Chondrocyte (in vitro differentiated cells): ENCODE measurements around the gene SLC22A7. TPM values are rescaled to one million over a fixed set of nuclear protein-coding genes. Genes with fewer than 3 reads are reported as not detected.
A peak's percentile ranks its signal among the peaks of the same experiment; 100 is the strongest.

Source experiments
- DNase-seq: peaks from one replicate; pipeline ENCODE4 v3.0.0; 2021; ENCODE audit warnings: mixed read lengths, low spot score
- H3K27ac Mint-ChIP-seq: one replicate; pipeline ENCODE4 v1.8.0; 2021; ENCODE audit warnings: mild to moderate bottlenecking, moderate library complexity, mixed read lengths; ENCODE audit not compliant: unreplicated experiment
- H3K27me3 Mint-ChIP-seq: 2 replicates; pipeline ENCODE4 v1.8.0; 2021; ENCODE audit warnings: low read depth, mixed read lengths
- H3K36me3 Mint-ChIP-seq: 2 replicates; pipeline ENCODE4 v1.8.0; 2021; ENCODE audit warnings: low read depth, mixed read lengths
- H3K4me1 Mint-ChIP-seq: 2 replicates; pipeline ENCODE4 v1.8.0; 2021; ENCODE audit warnings: low read depth, mild to moderate bottlenecking, mixed read lengths
- H3K4me3 Mint-ChIP-seq: one replicate; pipeline ENCODE4 v1.8.0; 2021; ENCODE audit warnings: mild to moderate bottlenecking, moderate library complexity, mixed read lengths; ENCODE audit not compliant: unreplicated experiment
- H3K9me3 Mint-ChIP-seq: 2 replicates; pipeline ENCODE4 v1.8.0; 2021; ENCODE audit warnings: low read depth, mixed read lengths
- CTCF ChIP-seq: fragments of 200-600 bp; sonication (generic); IDR thresholded peaks from 2 replicates; pipeline ENCODE4 v1.5.0; 2021; ENCODE audit warnings: antibody characterized with exemption, mild to moderate bottlenecking, moderate library complexity
- total RNA-seq: library from RNA; stranded (reverse); gene quantifications from 3 replicates; pipeline ENCODE4 v1.2.1, GENCODE V29; 2021

The SLC22A7 gene
- total RNA-seq, 1 donor from 2014 or later = not detected

DNA sequence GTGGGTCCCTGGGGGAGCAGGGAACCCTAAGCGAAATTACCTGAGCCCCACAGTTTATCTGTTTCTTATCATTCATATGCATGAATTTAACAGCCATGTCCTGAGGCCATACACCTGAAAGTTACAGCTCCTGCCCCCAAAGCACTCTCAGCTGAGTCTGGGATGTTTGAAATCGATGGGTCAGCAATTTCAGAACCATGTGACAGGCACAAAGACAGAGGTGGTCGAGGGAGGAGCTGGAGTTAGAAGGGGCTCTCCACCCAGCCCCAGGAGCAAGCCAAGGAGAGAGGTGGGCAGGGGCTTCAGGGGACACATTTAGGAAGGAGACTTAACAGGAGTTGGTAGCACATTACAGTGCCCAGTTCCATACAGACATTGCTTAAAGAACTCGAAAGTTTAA, 39.9 kb upstream of the SLC22A7 start:
- TF ChIP-seq CTCF = no peak
- H3K36me3 Mint-ChIP-seq = no peaks in the 10 kb centered on the region
- no peaks in the 10 kb centered on the region for H3K9me3 Mint-ChIP-seq
- H3K27ac Mint-ChIP-seq = no peak overlapping the region
- no peak for DNase-seq
- peaks cover 3% of the 10 kb centered on the region for H3K27me3 Mint-ChIP-seq
- H3K4me1 Mint-ChIP-seq = peaks cover 3% of the 10 kb centered on the region
- no peak overlapping the region for H3K4me3 Mint-ChIP-seq

DNA sequence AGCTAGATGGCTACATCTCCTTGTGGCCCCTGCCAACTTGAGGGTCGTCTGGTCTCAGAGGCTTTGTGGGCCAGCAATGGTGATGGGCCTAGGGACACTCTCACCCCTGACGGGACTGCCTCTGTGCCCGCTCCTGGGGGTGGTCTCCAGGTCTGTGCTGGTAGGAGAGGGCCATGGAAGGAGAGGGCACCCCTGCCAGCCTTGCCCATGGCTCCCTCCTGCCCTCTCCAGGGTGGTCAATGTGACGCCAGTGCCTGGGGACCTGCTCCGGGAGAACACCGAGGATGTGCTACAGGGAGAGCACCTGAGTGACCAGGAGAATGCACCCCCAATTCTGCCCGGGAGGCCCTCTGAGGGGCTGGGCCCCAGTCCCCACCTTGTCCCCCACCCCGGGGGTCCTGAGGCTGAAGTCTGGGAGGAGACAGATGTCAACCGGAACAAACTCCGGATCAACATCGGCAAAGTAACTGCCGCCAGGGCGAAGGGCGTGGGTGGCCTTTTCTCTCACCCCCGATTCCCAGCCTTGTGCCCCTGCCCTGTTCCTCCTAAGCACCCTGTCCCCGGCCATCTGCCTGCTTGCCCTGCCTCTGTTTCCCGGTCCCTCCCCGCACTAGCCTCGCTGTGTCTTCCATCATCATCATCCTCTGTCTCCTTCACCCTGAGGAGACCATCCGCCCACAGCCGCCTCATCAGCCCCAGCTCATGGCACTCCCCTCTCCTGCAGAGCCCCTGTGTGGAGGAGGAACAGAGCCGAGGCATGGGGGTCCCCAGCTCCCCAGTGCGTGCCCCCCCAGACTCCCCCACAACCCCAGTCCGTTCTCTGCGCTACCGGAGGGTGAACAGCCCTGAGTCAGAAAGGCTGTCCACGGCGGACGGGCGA, 39.0 kb upstream of the SLC22A7 start:
- no peak for TF ChIP-seq CTCF
- H3K4me3 Mint-ChIP-seq = no peak overlapping the region
- H3K9me3 Mint-ChIP-seq = no peaks in the 10 kb centered on the region
- H3K4me1 Mint-ChIP-seq = peaks cover 3% of the 10 kb centered on the region
- H3K27ac Mint-ChIP-seq = no peak overlapping the region
- H3K27me3 Mint-ChIP-seq = peaks cover 3% of the 10 kb centered on the region
- no peaks in the 10 kb centered on the region for H3K36me3 Mint-ChIP-seq
- peak; percentile 91 for DNase-seq

DNA sequence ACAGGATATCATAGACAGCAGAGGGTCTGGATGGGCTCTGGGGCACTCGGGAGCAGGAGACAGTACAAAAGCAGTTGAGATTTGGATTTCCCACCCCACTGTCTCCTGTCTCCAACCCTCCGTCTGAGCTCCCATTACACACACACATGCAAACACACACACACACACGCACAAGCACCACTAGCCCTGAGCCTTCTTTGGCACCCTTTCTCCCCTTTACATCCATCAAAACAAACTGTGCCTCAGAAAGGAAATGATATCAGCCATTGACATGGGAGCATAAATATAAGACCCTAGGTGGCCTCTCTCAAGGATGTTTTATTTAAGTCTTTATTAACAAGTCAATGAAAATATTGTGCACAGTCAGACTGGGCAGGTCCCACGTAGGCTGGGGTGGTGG, 37.3 kb upstream of the SLC22A7 start:
- Mint-ChIP-seq H3K27ac (no peak overlapping the region), H3K4me3 (no peak overlapping the region), H3K4me1 (peaks cover 3% of the 10 kb centered on the region), H3K36me3 (no peaks in the 10 kb centered on the region), H3K27me3 (no peaks in the 10 kb centered on the region), H3K9me3 (no peaks in the 10 kb centered on the region)
- no peak for DNase-seq
- no peak for TF ChIP-seq CTCF

GRCh38 chr6:43261198-43261597, 36.9 kb upstream of the SLC22A7 start:
- H3K9me3 Mint-ChIP-seq = no peaks in the 10 kb centered on the region
- H3K36me3 Mint-ChIP-seq = no peaks in the 10 kb centered on the region
- H3K27me3 Mint-ChIP-seq = no peaks in the 10 kb centered on the region
- H3K4me3 Mint-ChIP-seq = no peak overlapping the region
- no peak overlapping the region for H3K27ac Mint-ChIP-seq
- DNase-seq = no peak
- peaks cover 3% of the 10 kb centered on the region for H3K4me1 Mint-ChIP-seq
- no peak for TF ChIP-seq CTCF

- DNase-seq = no peak
- Mint-ChIP-seq H3K36me3 (no peaks in the 10 kb centered on the region), H3K27ac (no peak overlapping the region), H3K27me3 (no peaks in the 10 kb centered on the region), H3K4me1 (peaks cover 3% of the 10 kb centered on the region), H3K4me3 (no peak overlapping the region), H3K9me3 (no peaks in the 10 kb centered on the region)
- TF ChIP-seq CTCF = no peak
These were observed 35.9 kb upstream of the SLC22A7 start for GRCh38 chr6:43262000-43262779.
